ENCODE measurements around the gene CROCC.
"Not testable (repeated sequence)": the region's sequence is repeated elsewhere in the genome, so short reads cannot be mapped to it uniquely, and the experiment has no call there.

- not testable (repeated sequence) for TF ChIP-seq CTCF (conservative IDR thresholded peaks at IDR 0.05; ENCODE audit: low read length); EZH2phosphoT487 (IDR thresholded peaks at IDR 0.05; ENCODE audit: borderline replicate concordance, low read depth, low read length)
Observed at GRCh38 chr1:16890539-16891021, 31.2 kb upstream of the CROCC start.
